Measurements from ENCODE around the gene TCTN3. TPM values are rescaled to one million over a fixed set of nuclear protein-coding genes. Genes with fewer than 3 reads are reported as not detected.
A peak's percentile ranks its signal among the peaks of the same experiment; 100 is the strongest.

Gene TCTN3
- total and polyA plus RNA-seq, 2 of the 4 experiments (the other 2 are of a cell fraction) = 26.9 to 35.1 TPM

- no peak overlapping the region for H2BK15ac ChIP-seq (ENCODE audit: low read depth, low read length)
- no peak overlapping the region for H4K91ac ChIP-seq (ENCODE audit: insufficient read depth, low read depth, low read length)
- no peak overlapping the region for H3K4ac ChIP-seq (ENCODE audit: low read depth, low read length)
- no peak overlapping the region for H3K4me3 ChIP-seq (ENCODE audit: insufficient read depth, low read depth, low read length)
- DNase-seq = peak; percentile 64
- H3K9me3 ChIP-seq (ENCODE audit: control insufficient read depth, insufficient read depth, low read length) = no peaks in the 10 kb centered on the region
- H2BK20ac ChIP-seq (ENCODE audit: low read depth, low read length) = no peak overlapping the region
- H3K27me3 ChIP-seq (ENCODE audit: control insufficient read depth, insufficient read depth, low read length) = no peaks in the 10 kb centered on the region
- in situ Hi-C loops (cut with MboI; ENCODE audit: low sequenced_read_pairs) (no loop called here), intact Hi-C loops (cut with micrococcal nuclease) (loop anchor here (5.0 kb wide), 1 partner anchor 792 kb away; no protein-coding TSS in a partner anchor), dilution Hi-C loops (cut with HindIII; ENCODE audit: low sequenced_read_pairs, unreplicated experiment) (no loop called here)
- no peak overlapping the region for H3K4me2 ChIP-seq (ENCODE audit: low read depth, low read length)
- no peak overlapping the region for H2BK5ac ChIP-seq (ENCODE audit: low read depth, low read length, poor library complexity, severe bottlenecking)
- H4K5ac ChIP-seq (ENCODE audit: low read depth, low read length) = no peak overlapping the region
- TF ChIP-seq RCOR1 (IDR thresholded peaks at IDR 0.05; ENCODE audit: insufficient replicate concordance, low read length) = no peak
- no peak for TF ChIP-seq SMC3 (IDR thresholded peaks at IDR 0.05; ENCODE audit: low read depth, low read length)
- TF ChIP-seq CTCF (conservative IDR thresholded peaks at IDR 0.05; ENCODE audit: low read depth, low read length) = no peak
- TF ChIP-seq MXI1 (IDR thresholded peaks at IDR 0.05; ENCODE audit: borderline replicate concordance, low read depth, low read length) = no peak
- no peak for TF ChIP-seq MAZ (IDR thresholded peaks at IDR 0.05; ENCODE audit: borderline replicate concordance, low read depth, low read length)
- no peak for TF ChIP-seq RAD21 (IDR thresholded peaks at IDR 0.05; ENCODE audit: low read length)
- TF ChIP-seq ELK1 (IDR thresholded peaks at IDR 0.05; ENCODE audit: borderline replicate concordance, low read depth, low read length) = no peak
- no peak for TF ChIP-seq BHLHE40 (IDR thresholded peaks at IDR 0.05; ENCODE audit: low read depth, low read length)
- no peak for TF ChIP-seq USF2 (IDR thresholded peaks at IDR 0.05; ENCODE audit: low read depth, low read length)
- no peak for TF ChIP-seq NFE2L2 (IDR thresholded peaks at IDR 0.05; ENCODE audit: low read depth, low read length)
- no peak for TF ChIP-seq RFX5 (IDR thresholded peaks at IDR 0.05; ENCODE audit: low read depth, low read length)
- TF ChIP-seq POLR2A (IDR thresholded peaks at IDR 0.05; ENCODE audit: low read depth, low read length) = no peak
- no peak for TF ChIP-seq FOS (IDR thresholded peaks at IDR 0.05; ENCODE audit: low read depth, low read length)
- TF ChIP-seq CHD1 (IDR thresholded peaks at IDR 0.05; ENCODE audit: low read depth, low read length) = no peak
- TF ChIP-seq CEBPB (IDR thresholded peaks at IDR 0.05; ENCODE audit: low read depth, low read length) = no peak
- TF ChIP-seq MAFK (IDR thresholded peaks at IDR 0.05; ENCODE audit: low read depth, low read length) = no peak
- peaks cover 5 to 15% of the 10 kb centered on the region in 2 experiments for H3K79me1 ChIP-seq (ENCODE audit: low read depth in 1 of 2, low read length in 2 of 2)
- no peak overlapping the region for H2BK120ac ChIP-seq (ENCODE audit: low read depth, low read length)
- H3K4me1 ChIP-seq (ENCODE audit: control insufficient read depth, insufficient read depth, low read length) = no peaks in the 10 kb centered on the region
- H3K36me3 ChIP-seq (ENCODE audit: control insufficient read depth, insufficient read depth, low read length) = peaks cover 5% of the 10 kb centered on the region
- POLR2A ChIA-PET (ENCODE audit: unreplicated experiment) = no interaction called here
- no peaks in the 10 kb centered on the region for H4K20me1 ChIP-seq (ENCODE audit: insufficient read depth, low read length)
- no peak overlapping the region for H2AK5ac ChIP-seq (ENCODE audit: low read depth, low read length)
- H3K9ac ChIP-seq (ENCODE audit: low read depth, low read length) = no peak overlapping the region
- no peak overlapping the region for H3K27ac ChIP-seq (ENCODE audit: insufficient read depth, low read length)
- H3K23ac ChIP-seq (ENCODE audit: low read depth, low read length) = no peak overlapping the region
- H3K56ac ChIP-seq (ENCODE audit: extremely low read depth, insufficient read depth, low read length) = no peak overlapping the region
- no peak overlapping the region for H3K18ac ChIP-seq (ENCODE audit: low read depth, low read length)
- H3K9me1 ChIP-seq (ENCODE audit: insufficient read depth, low read length) = no peaks in the 10 kb centered on the region
- H2AFZ ChIP-seq (replicated peaks; ENCODE audit: low read length, poor library complexity) = no peak overlapping the region
- CTCF ChIA-PET = no interaction called here
- no peak overlapping the region for H3K14ac ChIP-seq (replicated peaks; ENCODE audit: low read depth, low read length)
- BruUV-seq (replicated peaks) = no TSS peak
- no peak overlapping the region for H2AK9ac ChIP-seq (replicated peaks; ENCODE audit: low read depth, low read length, poor library complexity)
- no peak overlapping the region for H4K8ac ChIP-seq (ENCODE audit: low read depth in 2 of 2, low read length in 2 of 2)
- ATAC-seq (ENCODE audit: low read depth) = no peak
Observed at GRCh38 chr10:95660283-95660682, 33.4 kb downstream of the TCTN3 start.
